ENCODE measurements around the gene KIF19. TPM values are rescaled to one million over a fixed set of nuclear protein-coding genes. Genes with fewer than 3 reads are reported as not detected.

Gene KIF19
- total RNA-seq, 4 donors from 2014 or later, result 0.65 to 0.91 (median 0.68) TPM; not detected in 1

GRCh38 chr17:74343121-74343520, 17.1 kb downstream of the KIF19 start:
- TF ChIP-seq POLR2A (IDR thresholded peaks at IDR 0.05) (no peak), CTCF (IDR thresholded peaks at IDR 0.05) (no peak)
- H3K4me3 ChIP-seq (ENCODE audit: low read depth, poor library complexity, severe bottlenecking), result no peak overlapping the region
- DNase-seq (ENCODE audit: low spot score in 2 of 2), result no peak
- 79 to 92% methylated on average over 8 of the region's 8 CpGs for WGBS, 2 donors
- intact Hi-C loops (cut with DNase I; ENCODE audit: low total_unique reads), result no loop called here

GRCh38 chr17:74343526-74344284, 17.7 kb downstream of the KIF19 start:
- intact Hi-C loops (cut with DNase I; ENCODE audit: low total_unique reads), result no loop called here
- no peak for TF ChIP-seq POLR2A (IDR thresholded peaks at IDR 0.05)
- TF ChIP-seq CTCF (IDR thresholded peaks at IDR 0.05), result no peak
- no peak for DNase-seq (ENCODE audit: low spot score in 2 of 2)
- no peak overlapping the region for H3K4me3 ChIP-seq (ENCODE audit: low read depth, poor library complexity, severe bottlenecking)
- 64 to 68% methylated on average over 9 of the region's 9 CpGs for WGBS, 2 donors

GRCh38 chr17:74344658-74345057, 18.6 kb downstream of the KIF19 start:
- no peak for DNase-seq (ENCODE audit: low spot score in 2 of 2)
- intact Hi-C loops (cut with DNase I; ENCODE audit: low total_unique reads), result no loop called here
- 76 to 85% methylated on average over 8 to 10 of the region's 21 CpGs for WGBS, 2 donors
- no peak for TF ChIP-seq CTCF (IDR thresholded peaks at IDR 0.05)
- no peak for TF ChIP-seq POLR2A (IDR thresholded peaks at IDR 0.05)
- H3K4me3 ChIP-seq (ENCODE audit: low read depth, poor library complexity, severe bottlenecking), result no peak overlapping the region

GRCh38 chr17:74345433-74346241, 19.6 kb downstream of the KIF19 start:
- H3K4me3 ChIP-seq (ENCODE audit: low read depth, poor library complexity, severe bottlenecking), result no peak overlapping the region
- DNase-seq (ENCODE audit: low spot score in 2 of 2), result no peak
- TF ChIP-seq POLR2A (IDR thresholded peaks at IDR 0.05) (no peak), CTCF (IDR thresholded peaks at IDR 0.05) (no peak)
- intact Hi-C loops (cut with DNase I; ENCODE audit: low total_unique reads), result no loop called here
- 57 to 58% methylated on average over 10 to 13 of the region's 13 CpGs for WGBS, 2 donors

GRCh38 chr17:74347646-74348045, 21.6 kb downstream of the KIF19 start:
- no peak for DNase-seq (ENCODE audit: low spot score in 2 of 2)
- no peak overlapping the region for H3K4me3 ChIP-seq (ENCODE audit: low read depth, poor library complexity, severe bottlenecking)
- intact Hi-C loops (cut with DNase I; ENCODE audit: low total_unique reads), result no loop called here
- WGBS, 2 donors, result 84 to 87% methylated on average over 14 of the region's 14 CpGs
- TF ChIP-seq POLR2A (IDR thresholded peaks at IDR 0.05), result no peak
- TF ChIP-seq CTCF (IDR thresholded peaks at IDR 0.05), result no peak
